Uterus (tissue), 4 donors: ENCODE data around the gene PACRG. TPM values are rescaled to one million over a fixed set of nuclear protein-coding genes. Genes with fewer than 3 reads are reported as not detected.

Experiments
- DNase-seq, 2 donors: peaks; one replicate each; pipeline ENCODE4 v3.0.0-alpha.2; 2019 to 2020
- H3K27ac ChIP-seq, 2 donors: fragments of 200-600 bp; sonication (generic); 1 replicate in 1 of 2; 2 replicates in 1 of 2; pipeline ENCODE4 v1.5.1; 2016 to 2018
- H3K27me3 ChIP-seq, 2 donors: fragments of 200-600 bp; sonication (generic); one replicate each; pipeline ENCODE4 v1.5.1; 2018 to 2019; ENCODE audit warnings: control low read depth in 1 of 2
- H3K36me3 ChIP-seq, 2 donors: fragments of 200-600 bp; sonication (generic); one replicate each; pipeline ENCODE4 v1.5.1; 2019; ENCODE audit warnings: control low read depth in 1 of 2
- H3K4me1 ChIP-seq, 2 donors: fragments of 200-600 bp; sonication (generic); one replicate each; pipeline ENCODE4 v1.5.1; 2018 to 2019; ENCODE audit warnings: control low read depth in 1 of 2
- H3K4me3 ChIP-seq, 2 donors: fragments of 200-600 bp; sonication (generic); 1 replicate in 1 of 2; 2 replicates in 1 of 2; pipeline ENCODE4 v1.5.1; 2018 to 2019; ENCODE audit warnings: mild to moderate bottlenecking in 1 of 2
- H3K9me3 ChIP-seq, 2 donors: fragments of 200-600 bp; sonication (generic); one replicate each; pipeline ENCODE4 v1.5.1; 2019; ENCODE audit warnings: control low read depth in 1 of 2
- CTCF ChIP-seq, 4 experiments: fragments of 200-600 bp in 2 of 4; fragments of 450-650 bp in 2 of 4; sonication (generic) in 2 of 4; IDR thresholded peaks; one replicate each; pipeline ENCODE4 v1.5.1; 2016 to 2019; ENCODE audit warnings: antibody characterized with exemption in 4 of 4, mild to moderate bottlenecking in 2 of 4, moderate library complexity in 1 of 4
- POLR2A ChIP-seq, 2 donors: fragments of 450-650 bp; IDR thresholded peaks; one replicate each; pipeline ENCODE4 v1.6.1; 2016; ENCODE audit warnings: antibody characterized with exemption in 2 of 2, mild to moderate bottlenecking in 1 of 2, moderate library complexity in 1 of 2
- intact Hi-C: fragments of 100-400 bp; cut with DNase I; formaldehyde crosslinking; loops from one replicate; pipeline ENCODE4 v1.15.1; 2023; ENCODE audit warnings: low total_unique reads
- total RNA-seq, 4 donors: library from RNA; depleted of rRNA in 3 of 4; stranded (reverse); fragments of >200 nt in 3 of 4; gene quantifications; one replicate each; pipeline versions ENCODE4 v1.1.0 to v1.2.4, GENCODE V29; 2014 to 2023
- donor health status: DM: yes; HTN: yes; CAD: no.

The PACRG gene
- total RNA-seq, 4 donors from 2014 or later: 4.6 to 12.3 (median 7.5) TPM

- Histone ChIP-seq H3K4me1 (no peaks in the 10 kb centered on the region), H3K27ac (no peak overlapping the region), H3K9me3 (no peaks in the 10 kb centered on the region), H3K27me3 (no peaks in the 10 kb centered on the region), H3K4me3 (no peak overlapping the region), H3K36me3 (no peaks in the 10 kb centered on the region)
- no peak for TF ChIP-seq CTCF (IDR thresholded peaks at IDR 0.05)
- TF ChIP-seq POLR2A (IDR thresholded peaks at IDR 0.05): no peak
- DNase-seq: no peak
- intact Hi-C loops: no loop called here
These were observed 86.7 kb downstream of the PACRG start for GRCh38 chr6:162814426-162814973.

- Histone ChIP-seq H3K36me3 (no peaks in the 10 kb centered on the region), H3K9me3 (no peaks in the 10 kb centered on the region), H3K4me3 (no peak overlapping the region), H3K27ac (no peak overlapping the region), H3K4me1 (no peaks in the 10 kb centered on the region), H3K27me3 (no peaks in the 10 kb centered on the region)
- no peak for DNase-seq
- intact Hi-C loops: no loop called here
- TF ChIP-seq CTCF (IDR thresholded peaks at IDR 0.05) (no peak), POLR2A (IDR thresholded peaks at IDR 0.05) (no peak)
These were observed 89.4 kb downstream of the PACRG start for GRCh38 chr6:162817196-162817595.

- Histone ChIP-seq H3K36me3 (no peaks in the 10 kb centered on the region), H3K4me1 (no peaks in the 10 kb centered on the region), H3K27ac (no peak overlapping the region), H3K4me3 (no peak overlapping the region), H3K9me3 (no peaks in the 10 kb centered on the region), H3K27me3 (no peaks in the 10 kb centered on the region)
- intact Hi-C loops: no loop called here
- no peak for DNase-seq
- TF ChIP-seq CTCF (IDR thresholded peaks at IDR 0.05): no peak
- TF ChIP-seq POLR2A (IDR thresholded peaks at IDR 0.05): no peak
These were observed 91.5 kb downstream of the PACRG start for GRCh38 chr6:162819284-162819683.

- no peaks in the 10 kb centered on the region for H3K9me3 ChIP-seq
- TF ChIP-seq CTCF (IDR thresholded peaks at IDR 0.05) (no peak), POLR2A (IDR thresholded peaks at IDR 0.05) (no peak)
- H3K4me1 ChIP-seq: no peaks in the 10 kb centered on the region
- DNase-seq: no peak
- intact Hi-C loops: no loop called here
- no peaks in the 10 kb centered on the region for H3K27me3 ChIP-seq
- H3K27ac ChIP-seq: no peak overlapping the region
- no peaks in the 10 kb centered on the region for H3K36me3 ChIP-seq
- H3K4me3 ChIP-seq: no peak overlapping the region
These were observed 93.3 kb downstream of the PACRG start for GRCh38 chr6:162821102-162821501.

GRCh38 chr6:162825597-162825996, 97.8 kb downstream of the PACRG start:
- H3K4me3 ChIP-seq: no peak overlapping the region
- TF ChIP-seq CTCF (IDR thresholded peaks at IDR 0.05) (no peak), POLR2A (IDR thresholded peaks at IDR 0.05) (no peak)
- no peaks in the 10 kb centered on the region for H3K36me3 ChIP-seq
- no peaks in the 10 kb centered on the region for H3K27me3 ChIP-seq
- no peak for DNase-seq
- no peak overlapping the region for H3K27ac ChIP-seq
- H3K9me3 ChIP-seq: no peaks in the 10 kb centered on the region
- H3K4me1 ChIP-seq: no peaks in the 10 kb centered on the region
- intact Hi-C loops: no loop called here
